ENCODE data around the gene LRRC27. TPM values are rescaled to one million over a fixed set of nuclear protein-coding genes. Genes with fewer than 3 reads are reported as not detected.
"Not testable (repeated sequence)": the region's sequence is repeated elsewhere in the genome, so short reads cannot be mapped to it uniquely, and the experiment has no call there.

Gene LRRC27
- total RNA-seq, 4 donors from 2014 or later, result 1.5 to 5.3 (median 2.4) TPM

DNA sequence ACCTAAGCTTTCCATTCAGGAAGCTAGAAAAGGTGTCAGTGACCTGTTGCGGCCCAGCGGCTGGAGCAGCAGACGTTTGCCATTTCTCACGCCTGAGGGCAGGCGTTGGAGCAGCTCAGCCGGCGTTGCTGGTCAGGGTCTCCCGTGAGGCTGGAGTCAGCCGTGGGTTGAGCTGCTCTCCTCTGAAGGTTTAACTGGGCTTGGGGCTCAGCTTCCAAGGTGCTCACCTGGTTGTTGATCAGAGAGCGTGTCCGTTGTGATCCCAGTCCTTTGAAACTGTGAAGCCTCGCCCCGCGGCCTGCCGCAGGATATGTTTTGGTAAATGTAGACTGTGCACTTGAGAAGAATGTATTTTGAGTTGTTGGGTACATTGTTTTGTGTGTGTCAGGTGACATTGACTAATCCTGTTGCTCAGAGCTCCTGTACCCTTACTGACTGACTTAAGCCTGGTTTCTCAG is 44.4 kb downstream of the LRRC27 start:
- 84 to 93% methylated on average over 3 to 15 of the region's 15 CpGs for WGBS, 2 donors
- Histone ChIP-seq H3K27me3 (no peaks in the 10 kb centered on the region), H3K27ac (no peak overlapping the region), H3K36me3 (no peaks in the 10 kb centered on the region), H3K4me3 (no peak overlapping the region), H3K4me1 (peaks cover 0 to 3% (median 0%) of the 10 kb centered on the region in 3 donors), H3K9me3 (peaks cover 0 to 6% (median 0%) of the 10 kb centered on the region in 3 donors)
- no peak for DNase-seq
- intact Hi-C loops (cut with DNase I), result no loop called here
- TF ChIP-seq CTCF (IDR thresholded peaks at IDR 0.05), result no peak
- no peak for TF ChIP-seq POLR2A (IDR thresholded peaks at IDR 0.05)

- H3K27me3 ChIP-seq, result no peaks in the 10 kb centered on the region
- H3K36me3 ChIP-seq, result no peaks in the 10 kb centered on the region
- TF ChIP-seq CTCF (IDR thresholded peaks at IDR 0.05) (no peak), POLR2A (IDR thresholded peaks at IDR 0.05) (no peak)
- peaks cover 0 to 7% (median 0%) of the 10 kb centered on the region in 3 donors for H3K9me3 ChIP-seq
- H3K4me3 ChIP-seq, result no peak overlapping the region
- no peak overlapping the region for H3K27ac ChIP-seq
- peaks cover 0 to 12% (median 0%) of the 10 kb centered on the region in 3 donors for H3K4me1 ChIP-seq
- no peak for DNase-seq
- WGBS, 2 donors, result 87 to 89% methylated on average over 7 of the region's 7 CpGs
- intact Hi-C loops (cut with DNase I), result no loop called here
These were observed 45.3 kb downstream of the LRRC27 start for GRCh38 chr10:132377326-132377725.

GRCh38 chr10:132379026-132379425 is 47.0 kb downstream of the LRRC27 start:
- DNase-seq; H3K27me3 ChIP-seq; H3K36me3 ChIP-seq; H3K9me3 ChIP-seq; H3K27ac ChIP-seq; intact Hi-C loops (cut with DNase I); H3K4me3 ChIP-seq: not testable (repeated sequence)
- WGBS, 2 donors, result 73 to 86% methylated on average over 16 of the region's 16 CpGs
- peaks cover 0 to 12% (median 0%) of the 10 kb centered on the region in 3 donors for H3K4me1 ChIP-seq

GRCh38 chr10:132380986-132381385 is 49.0 kb downstream of the LRRC27 start:
- peaks cover 0 to 16% (median 0%) of the 10 kb centered on the region in 3 donors for H3K4me1 ChIP-seq
- intact Hi-C loops (cut with DNase I); DNase-seq; H3K36me3 ChIP-seq; H3K4me3 ChIP-seq; H3K27me3 ChIP-seq; H3K27ac ChIP-seq; H3K9me3 ChIP-seq: not testable (repeated sequence)
- 74 to 100% methylated on average over 1 to 2 of the region's 4 CpGs for WGBS, 2 donors

GRCh38 chr10:132381741-132382140 is 49.7 kb downstream of the LRRC27 start:
- Histone ChIP-seq H3K27me3 (no peaks in the 10 kb centered on the region), H3K4me3 (no peak overlapping the region), H3K9me3 (peaks cover 0 to 7% (median 0%) of the 10 kb centered on the region in 3 donors), H3K36me3 (no peaks in the 10 kb centered on the region), H3K4me1 (peaks cover 0 to 16% (median 0%) of the 10 kb centered on the region in 3 donors), H3K27ac (no peak overlapping the region)
- TF ChIP-seq POLR2A (IDR thresholded peaks at IDR 0.05) (no peak), CTCF (IDR thresholded peaks at IDR 0.05) (no peak)
- WGBS, 2 donors, result 53 to 67% methylated on average over 2 of the region's 2 CpGs
- DNase-seq, result no peak
- intact Hi-C loops (cut with DNase I), result no loop called here

DNA sequence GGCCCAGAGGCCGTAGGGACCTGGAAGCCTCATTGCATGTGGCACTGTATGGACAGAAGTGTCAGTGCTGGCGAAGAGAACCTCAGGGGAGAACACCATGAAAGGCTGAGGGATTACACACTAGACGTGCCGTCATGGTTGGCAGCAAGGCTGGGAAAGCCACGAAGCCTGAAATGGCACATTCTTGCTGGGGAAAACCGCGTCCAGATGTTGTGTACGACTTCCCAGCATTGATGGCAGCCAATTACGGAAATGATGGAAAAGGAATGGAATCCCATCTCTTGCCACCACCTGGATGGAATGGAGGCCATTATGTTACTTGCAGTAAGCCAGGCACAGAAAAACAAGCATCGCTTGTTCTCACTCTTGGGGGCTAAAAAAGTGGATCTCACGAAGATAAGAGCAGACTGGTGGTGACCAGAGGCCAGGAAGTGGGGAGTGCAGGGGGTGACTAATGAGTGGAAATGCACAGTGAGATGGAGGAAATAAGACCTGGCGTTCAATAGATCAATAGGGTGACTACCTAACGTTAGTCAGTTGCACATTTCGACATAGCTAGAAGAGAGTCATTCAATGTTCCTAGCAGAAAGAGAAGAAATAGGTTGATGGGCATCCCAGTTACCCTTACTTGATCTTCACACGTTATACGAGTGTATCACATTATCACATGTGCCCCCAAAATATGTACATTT is 50.4 kb downstream of the LRRC27 start:
- intact Hi-C loops (cut with DNase I), result no loop called here
- DNase-seq, result no peak
- no peak for TF ChIP-seq POLR2A (IDR thresholded peaks at IDR 0.05)
- 74 to 83% methylated on average over 14 to 16 of the region's 16 CpGs for WGBS, 2 donors
- no peak overlapping the region for H3K27ac ChIP-seq
- H3K9me3 ChIP-seq, result peaks cover 0 to 7% (median 0%) of the 10 kb centered on the region in 3 donors
- no peak overlapping the region for H3K4me3 ChIP-seq
- H3K36me3 ChIP-seq, result no peaks in the 10 kb centered on the region
- no peaks in the 10 kb centered on the region for H3K27me3 ChIP-seq
- H3K4me1 ChIP-seq, result peaks cover 0 to 16% (median 0%) of the 10 kb centered on the region in 3 donors

All from esophagus squamous epithelium (tissue), 5 donors.